GM19099 (cell line): ENCODE measurements around the gene TUBB.

Experiments used
- POLR2A ChIP-seq: IDR thresholded peaks from 3 replicates; pipeline ENCODE4 v1.6.1; 2011; ENCODE audit warnings: low read depth; ENCODE audit not compliant: insufficient read length; ENCODE audit errors: extremely low read depth

The TUBB gene

GRCh38 chr6:30774701-30775100 lies 54.5 kb downstream of the TUBB start:
- no peak for TF ChIP-seq POLR2A
